Cortex of kidney (tissue), 1 donor: ENCODE results near the gene TDRD12.

Experiments
- DNase-seq: peaks from one replicate; lab custom pipeline; 2025; lab: John Stamatoyannopoulos, UW

TDRD12 gene

GRCh38 chr19:32719611-32720059, at the start of gene TDRD12:
Gene TDRD12 (plus strand): TSS chr19:32719767. CDS start chr19:32720073, 306 bp downstream.
- no peak for DNase-seq

- no peak for DNase-seq
Observed at GRCh38 chr19:32671883-32672593, 47.5 kb upstream of the TDRD12 start.

GRCh38 chr19:32672841-32673240, 46.7 kb upstream of the TDRD12 start:
- no peak for DNase-seq

GRCh38 chr19:32673573-32673972, 46.0 kb upstream of the TDRD12 start:
- DNase-seq: no peak

GRCh38 chr19:32674153-32674930, 45.2 kb upstream of the TDRD12 start:
- DNase-seq: no peak

GRCh38 chr19:32674931-32675719, 44.4 kb upstream of the TDRD12 start, which contains the start of gene ANKRD27:
Gene ANKRD27 (minus strand): TSS chr19:32675180. CDS start chr19:32659015, 16,165 bp downstream.
- no peak for DNase-seq

- no peak for DNase-seq
Observed at GRCh38 chr19:32675720-32676185, 43.8 kb upstream of the TDRD12 start, which contains the start of gene RGS9BP. Gene RGS9BP (plus strand): TSS chr19:32675848. CDS start chr19:32676264, 416 bp downstream.

- no peak for DNase-seq
Observed at GRCh38 chr19:32676186-32676894, 43.2 kb upstream of the TDRD12 start.

- no peak for DNase-seq
Observed at GRCh38 chr19:32676895-32677359, 42.6 kb upstream of the TDRD12 start.

GRCh38 chr19:32677657-32678056, 41.9 kb upstream of the TDRD12 start:
- no peak for DNase-seq

- no peak for DNase-seq
Observed at GRCh38 chr19:32680986-32681385, 38.6 kb upstream of the TDRD12 start.

- no peak for DNase-seq
Observed at GRCh38 chr19:32682317-32682716, 37.2 kb upstream of the TDRD12 start.

GRCh38 chr19:32686847-32687475, 32.6 kb upstream of the TDRD12 start:
- DNase-seq: no peak

GRCh38 chr19:32687681-32688080, 31.9 kb upstream of the TDRD12 start:
- no peak for DNase-seq

GRCh38 chr19:32688311-32688710, 31.3 kb upstream of the TDRD12 start:
- no peak for DNase-seq

GRCh38 chr19:32691291-32691951, 28.1 kb upstream of the TDRD12 start, which contains the start of gene NUDT19:
Gene NUDT19 (plus strand): TSS chr19:32691821. CDS start chr19:32691961, 140 bp downstream.
- no peak for DNase-seq

GRCh38 chr19:32691952-32692726, 27.4 kb upstream of the TDRD12 start:
- no peak for DNase-seq

- no peak for DNase-seq
Observed at GRCh38 chr19:32692727-32693061, 26.9 kb upstream of the TDRD12 start.
